ENCODE measurements around the gene PAQR5. TPM values are rescaled to one million over a fixed set of nuclear protein-coding genes. Genes with fewer than 3 reads are reported as not detected.

PAQR5 gene
- total and polyA plus RNA-seq, 7 donors, result 0.36 to 19.7 (median 10.2) TPM; not detected in 2

DNA sequence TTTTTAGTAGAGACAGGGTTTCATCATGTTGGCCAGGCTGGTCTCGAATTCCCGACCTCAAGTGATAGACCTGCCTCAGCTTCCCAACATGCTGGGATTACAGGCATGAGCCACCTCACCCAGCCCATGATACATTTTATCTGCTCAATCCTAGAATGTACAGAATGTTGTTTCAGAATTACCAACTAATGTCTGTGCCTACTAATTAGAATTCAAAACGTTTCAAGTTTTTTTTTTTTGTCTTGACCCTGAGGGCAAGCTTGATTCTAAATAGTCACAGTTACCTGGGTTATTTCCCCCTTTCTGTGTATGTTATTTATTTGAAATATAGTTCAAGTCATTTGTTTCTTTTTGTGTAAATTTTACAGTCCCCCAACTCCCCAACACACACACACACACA, 110.1 kb downstream of the PAQR5 start:
- no peak overlapping the region for H3K4me3 ChIP-seq
- H3K9me3 ChIP-seq, result no peaks in the 10 kb centered on the region
- H3K4me1 ChIP-seq, result peaks cover 0 to 16% (median 2%) of the 10 kb centered on the region in 4 donors
- intact Hi-C loops (cut with DNase I), result no loop called here
- WGBS, 2 donors, result 77 to 83% methylated on average over 3 of the region's 3 CpGs
- DNase-seq, result no peak
- H3K27me3 ChIP-seq, result no peaks in the 10 kb centered on the region
- no peak for TF ChIP-seq POLR2AphosphoS5 (IDR thresholded peaks at IDR 0.05)
- TF ChIP-seq EP300 (IDR thresholded peaks at IDR 0.05), result no peak
- TF ChIP-seq, protein P1, sequence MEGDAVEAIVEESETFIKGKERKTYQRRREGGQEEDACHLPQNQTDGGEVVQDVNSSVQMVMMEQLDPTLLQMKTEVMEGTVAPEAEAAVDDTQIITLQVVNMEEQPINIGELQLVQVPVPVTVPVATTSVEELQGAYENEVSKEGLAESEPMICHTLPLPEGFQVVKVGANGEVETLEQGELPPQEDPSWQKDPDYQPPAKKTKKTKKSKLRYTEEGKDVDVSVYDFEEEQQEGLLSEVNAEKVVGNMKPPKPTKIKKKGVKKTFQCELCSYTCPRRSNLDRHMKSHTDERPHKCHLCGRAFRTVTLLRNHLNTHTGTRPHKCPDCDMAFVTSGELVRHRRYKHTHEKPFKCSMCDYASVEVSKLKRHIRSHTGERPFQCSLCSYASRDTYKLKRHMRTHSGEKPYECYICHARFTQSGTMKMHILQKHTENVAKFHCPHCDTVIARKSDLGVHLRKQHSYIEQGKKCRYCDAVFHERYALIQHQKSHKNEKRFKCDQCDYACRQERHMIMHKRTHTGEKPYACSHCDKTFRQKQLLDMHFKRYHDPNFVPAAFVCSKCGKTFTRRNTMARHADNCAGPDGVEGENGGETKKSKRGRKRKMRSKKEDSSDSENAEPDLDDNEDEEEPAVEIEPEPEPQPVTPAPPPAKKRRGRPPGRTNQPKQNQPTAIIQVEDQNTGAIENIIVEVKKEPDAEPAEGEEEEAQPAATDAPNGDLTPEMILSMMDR (IDR thresholded peaks at IDR 0.05), result no peak
- no peak for TF ChIP-seq POLR2A (IDR thresholded peaks at IDR 0.05)
- H3K36me3 ChIP-seq, result no peaks in the 10 kb centered on the region
- H3K27ac ChIP-seq, result no peak overlapping the region

DNA sequence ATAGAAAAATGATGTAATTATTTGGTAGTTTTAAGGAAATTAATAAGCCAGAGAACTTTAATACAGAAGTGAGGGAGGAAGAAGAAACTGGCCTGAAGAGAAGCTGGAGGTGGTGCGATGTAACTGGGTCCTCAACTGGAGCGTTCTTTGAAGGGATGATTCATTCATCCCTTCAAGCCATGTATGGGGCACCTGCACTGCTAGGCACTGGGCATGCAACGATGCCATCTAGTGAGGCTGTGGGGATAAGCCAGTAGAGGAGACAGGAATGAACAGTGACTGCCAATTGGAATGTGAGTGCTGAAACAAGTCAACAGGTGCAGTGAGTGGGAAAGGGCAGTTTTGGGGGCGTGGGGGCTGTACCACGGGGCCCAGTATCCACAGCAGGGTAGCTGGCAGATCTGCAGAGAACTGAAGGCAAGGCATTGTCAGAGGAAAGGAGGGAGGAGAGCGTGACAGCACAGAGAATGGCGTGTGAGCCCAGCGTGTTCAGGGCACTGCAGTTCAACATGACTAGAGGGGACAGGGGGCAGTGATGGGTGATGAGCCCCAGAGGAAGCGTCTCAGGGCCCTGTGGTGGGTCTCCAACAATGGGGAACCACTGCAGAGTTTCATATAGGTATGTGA, 111.6 kb downstream of the PAQR5 start:
- WGBS, 2 donors, result 62 to 70% methylated on average over 9 of the region's 9 CpGs
- Histone ChIP-seq H3K36me3 (no peaks in the 10 kb centered on the region), H3K27me3 (no peaks in the 10 kb centered on the region), H3K4me1 (peaks cover 0 to 27% (median 9%) of the 10 kb centered on the region in 4 donors), H3K27ac (no peak overlapping the region), H3K4me3 (no peak overlapping the region), H3K9me3 (no peaks in the 10 kb centered on the region)
- DNase-seq, result no peak
- TF ChIP-seq POLR2AphosphoS5 (IDR thresholded peaks at IDR 0.05), result no peak
- no peak for TF ChIP-seq EP300 (IDR thresholded peaks at IDR 0.05)
- TF ChIP-seq, protein P1 (IDR thresholded peaks at IDR 0.05), result no peak
- TF ChIP-seq POLR2A (IDR thresholded peaks at IDR 0.05), result no peak
- intact Hi-C loops (cut with DNase I), result loop anchor here (5.0 kb wide), 1 partner anchor 42 kb away; the partner anchor contains the start of gene RPLP1

DNA sequence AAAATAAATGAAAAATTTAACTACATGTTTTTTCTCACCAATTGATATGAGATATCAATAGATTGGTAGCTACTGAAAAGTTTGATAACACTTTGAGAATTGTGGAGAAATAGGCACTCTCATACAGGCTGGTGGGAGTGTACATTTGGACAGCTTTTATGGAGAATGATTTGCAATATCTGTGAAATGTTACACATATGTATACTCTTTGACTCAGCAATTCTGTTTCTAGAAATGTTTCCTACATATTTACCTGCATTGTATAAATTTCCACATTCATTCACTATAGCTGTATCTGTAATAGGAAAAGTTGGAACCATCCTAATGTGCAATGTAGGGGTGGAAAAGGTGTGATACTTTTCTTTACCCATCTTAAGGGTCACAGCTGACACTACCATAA, 113.6 kb downstream of the PAQR5 start:
- no peak overlapping the region for H3K27ac ChIP-seq
- TF ChIP-seq EP300 (IDR thresholded peaks at IDR 0.05) (no peak), POLR2AphosphoS5 (IDR thresholded peaks at IDR 0.05) (no peak), POLR2A (IDR thresholded peaks at IDR 0.05) (no peak)
- TF ChIP-seq, protein P1 (IDR thresholded peaks at IDR 0.05), result no peak
- DNase-seq, result no peak
- no peak overlapping the region for H3K4me3 ChIP-seq
- H3K4me1 ChIP-seq, result peaks cover 0 to 27% (median 9%) of the 10 kb centered on the region in 4 donors
- intact Hi-C loops (cut with DNase I), result loop anchor here (5.0 kb wide), 1 partner anchor 40 kb away; the partner anchor contains the start of gene RPLP1
- no peaks in the 10 kb centered on the region for H3K36me3 ChIP-seq
- no peaks in the 10 kb centered on the region for H3K27me3 ChIP-seq
- no peaks in the 10 kb centered on the region for H3K9me3 ChIP-seq

DNA sequence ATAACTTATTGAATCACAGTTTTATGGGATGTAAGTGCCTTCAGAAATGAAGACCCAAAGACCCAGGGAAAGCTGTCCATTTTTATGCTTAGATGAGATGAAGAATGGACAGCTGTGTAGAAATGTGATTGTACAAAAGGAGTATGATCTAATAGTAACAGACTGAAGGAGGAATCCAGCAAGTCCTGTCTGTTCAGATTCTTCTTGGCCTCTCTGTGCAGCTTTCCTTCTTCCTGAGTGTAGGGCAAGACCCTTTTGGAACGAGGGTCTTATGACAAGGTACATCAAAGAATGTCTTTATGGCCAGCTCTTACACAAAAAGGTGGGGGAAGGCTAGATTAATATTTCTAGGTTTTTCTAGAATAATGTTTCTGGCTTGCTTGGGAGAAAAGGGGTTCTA, 114.0 kb downstream of the PAQR5 start:
- no peaks in the 10 kb centered on the region for H3K9me3 ChIP-seq
- no peak overlapping the region for H3K27ac ChIP-seq
- TF ChIP-seq, protein P1 (IDR thresholded peaks at IDR 0.05), result no peak
- TF ChIP-seq EP300 (IDR thresholded peaks at IDR 0.05) (no peak), POLR2AphosphoS5 (IDR thresholded peaks at IDR 0.05) (no peak), POLR2A (IDR thresholded peaks at IDR 0.05) (no peak)
- no peak for DNase-seq
- no peaks in the 10 kb centered on the region for H3K27me3 ChIP-seq
- peaks cover 0 to 27% (median 9%) of the 10 kb centered on the region in 4 donors for H3K4me1 ChIP-seq
- H3K36me3 ChIP-seq, result no peaks in the 10 kb centered on the region
- WGBS, 2 donors, result 63 to 84% methylated on average over 1 of the region's 1 CpG
- H3K4me3 ChIP-seq, result no peak overlapping the region
- intact Hi-C loops (cut with DNase I), result loop anchor here (5.0 kb wide), 1 partner anchor 40 kb away; the partner anchor contains the start of gene RPLP1

All from sigmoid colon (tissue), 7 donors.